Fibroblast of mammary gland (primary cell): ENCODE data around the gene PNLIP.

Experiments used
- DNase-seq: peaks from one replicate; pipeline ENCODE4 v3.0.0-alpha.2; 2010; ENCODE audit warnings: low read depth
- H3K4me3 ChIP-seq: 2 replicates; pipeline ENCODE4 v1.5.1; 2011; ENCODE audit warnings: low read depth, mild to moderate bottlenecking, low read length, moderate library complexity; ENCODE audit not compliant: control insufficient read depth
- CTCF ChIP-seq: conservative IDR thresholded peaks from 2 replicates; pipeline ENCODE4 v1.5.1; 2011; ENCODE audit warnings: low read depth, low read length, inconsistent platforms; ENCODE audit not compliant: control insufficient read depth, insufficient read depth

The PNLIP gene

GRCh38 chr10:116545122-116545521 is 609 bp upstream of the PNLIP start:
- TF ChIP-seq CTCF: no peak
- no peak for DNase-seq

GRCh38 chr10:116548301-116548700 is 2.6 kb downstream of the PNLIP start:
- no peak for TF ChIP-seq CTCF
- H3K4me3 ChIP-seq: no peak overlapping the region
- no peak for DNase-seq

More at GRCh38 chr10:116545122-116545521, 609 bp upstream of the PNLIP start:
- H3K4me3 ChIP-seq: no peak overlapping the region

- no peak for TF ChIP-seq CTCF
- DNase-seq: no peak
Measured at GRCh38 chr10:116553378-116553980, 7.7 kb downstream of the PNLIP start.

GRCh38 chr10:116554628-116555027 is 8.9 kb downstream of the PNLIP start:
- no peak for TF ChIP-seq CTCF
- no peak overlapping the region for H3K4me3 ChIP-seq
- no peak for DNase-seq

More at GRCh38 chr10:116553378-116553980, 7.7 kb downstream of the PNLIP start:
- H3K4me3 ChIP-seq: no peak overlapping the region

GRCh38 chr10:116555880-116556279 is 10.1 kb downstream of the PNLIP start:
- no peak for DNase-seq
- no peak overlapping the region for H3K4me3 ChIP-seq
- no peak for TF ChIP-seq CTCF

- no peak for DNase-seq
- H3K4me3 ChIP-seq: no peak overlapping the region
- TF ChIP-seq CTCF: no peak
Measured at GRCh38 chr10:116557305-116557880, 11.7 kb downstream of the PNLIP start.

- no peak for TF ChIP-seq CTCF
- DNase-seq: peak; percentile 1
- no peak overlapping the region for H3K4me3 ChIP-seq
Measured at GRCh38 chr10:116565534-116565933, 19.8 kb downstream of the PNLIP start.
